DND-41 (cell line): Measurements from ENCODE around the gene GPR42.

ENCODE experiments used
- ATAC-seq: fragments of 200-7000 bp; cut with Tn5 transposase; 3 replicates; pipeline ENCODE4 v1.9.1; 2021; ENCODE audit warnings: low read depth; ENCODE audit not compliant: insufficient read depth
- DNase-seq: peaks from one replicate; pipeline ENCODE4 v3.0.0-alpha.2; 2020
- H2AFZ ChIP-seq: 2 replicates; pipeline ENCODE4 v1.6.0; 2012; ENCODE audit warnings: low read depth, low read length
- H3K27ac ChIP-seq: 2 replicates; pipeline ENCODE4 v1.5.1; 2012; ENCODE audit warnings: low read length, inconsistent platforms
- H3K27me3 ChIP-seq: fragments of 200-600 bp; sonication (generic); 2 replicates; pipeline ENCODE4 v1.6.0; 2012; ENCODE audit warnings: low read length, mild to moderate bottlenecking, inconsistent platforms; ENCODE audit not compliant: insufficient read depth, poor library complexity
- H3K36me3 ChIP-seq: 2 replicates; pipeline ENCODE4 v1.5.1; 2012; ENCODE audit warnings: low read length, inconsistent platforms; ENCODE audit not compliant: insufficient read depth
- H3K4me1 ChIP-seq: 2 replicates; pipeline ENCODE4 v1.5.1; 2012; ENCODE audit warnings: mild to moderate bottlenecking, low read length; ENCODE audit not compliant: insufficient read depth
- H3K4me2 ChIP-seq: 2 replicates; pipeline ENCODE4 v1.6.0; 2012; ENCODE audit warnings: mild to moderate bottlenecking, moderate library complexity, low read length, inconsistent platforms; ENCODE audit not compliant: insufficient read depth
- H3K4me3 ChIP-seq, 2 experiments: fragments of 200-600 bp in 1 of 2; shearing (Covaris generic) in 1 of 2; 2 replicates each; pipeline ENCODE4 v1.5.1; 2012 to 2016; ENCODE audit warnings: inconsistent platforms in 2 of 2, low read length in 2 of 2, mild to moderate bottlenecking in 2 of 2, low read depth in 1 of 2, moderate library complexity in 1 of 2
- H3K79me2 ChIP-seq: 2 replicates; pipeline ENCODE4 v1.6.0; 2012; ENCODE audit warnings: low read length, inconsistent platforms; ENCODE audit not compliant: insufficient read depth
- H3K9ac ChIP-seq: 2 replicates; pipeline ENCODE4 v1.6.0; 2012; ENCODE audit warnings: low read depth, mild to moderate bottlenecking, inconsistent platforms, low read length, moderate library complexity
- H3K9me3 ChIP-seq: 2 replicates; pipeline ENCODE4 v1.5.1; 2012; ENCODE audit warnings: low read length, moderate library complexity, mild to moderate bottlenecking, inconsistent platforms; ENCODE audit not compliant: insufficient read depth, severe bottlenecking
- H4K20me1 ChIP-seq: 2 replicates; pipeline ENCODE4 v1.6.0; 2012; ENCODE audit warnings: low read length; ENCODE audit not compliant: insufficient read depth
- EZH2 ChIP-seq: IDR thresholded peaks from 3 replicates; pipeline ENCODE4 v1.6.1; 2012; ENCODE audit warnings: borderline replicate concordance, low read depth, mild to moderate bottlenecking, moderate library complexity, low read length, inconsistent platforms; ENCODE audit not compliant: severe bottlenecking
- TF ChIP-seq, protein P1 (sequence below): IDR thresholded peaks from 2 replicates; pipeline ENCODE4 v1.5.1; 2012; ENCODE audit warnings: borderline replicate concordance, low read length, moderate library complexity, mild to moderate bottlenecking; ENCODE audit not compliant: poor library complexity, severe bottlenecking; ENCODE audit errors: extremely low read depth

GPR42 gene

DNA sequence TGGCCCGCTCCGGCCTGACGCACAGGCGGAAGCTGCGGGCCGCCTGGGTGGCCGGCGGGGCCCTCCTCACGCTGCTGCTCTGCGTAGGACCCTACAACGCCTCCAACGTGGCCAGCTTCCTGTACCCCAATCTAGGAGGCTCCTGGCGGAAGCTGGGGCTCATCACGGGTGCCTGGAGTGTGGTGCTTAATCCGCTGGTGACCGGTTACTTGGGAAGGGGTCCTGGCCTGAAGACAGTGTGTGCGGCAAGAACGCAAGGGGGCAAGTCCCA is 18.8 kb upstream of the GPR42 start:
- TF ChIP-seq, protein P1, sequence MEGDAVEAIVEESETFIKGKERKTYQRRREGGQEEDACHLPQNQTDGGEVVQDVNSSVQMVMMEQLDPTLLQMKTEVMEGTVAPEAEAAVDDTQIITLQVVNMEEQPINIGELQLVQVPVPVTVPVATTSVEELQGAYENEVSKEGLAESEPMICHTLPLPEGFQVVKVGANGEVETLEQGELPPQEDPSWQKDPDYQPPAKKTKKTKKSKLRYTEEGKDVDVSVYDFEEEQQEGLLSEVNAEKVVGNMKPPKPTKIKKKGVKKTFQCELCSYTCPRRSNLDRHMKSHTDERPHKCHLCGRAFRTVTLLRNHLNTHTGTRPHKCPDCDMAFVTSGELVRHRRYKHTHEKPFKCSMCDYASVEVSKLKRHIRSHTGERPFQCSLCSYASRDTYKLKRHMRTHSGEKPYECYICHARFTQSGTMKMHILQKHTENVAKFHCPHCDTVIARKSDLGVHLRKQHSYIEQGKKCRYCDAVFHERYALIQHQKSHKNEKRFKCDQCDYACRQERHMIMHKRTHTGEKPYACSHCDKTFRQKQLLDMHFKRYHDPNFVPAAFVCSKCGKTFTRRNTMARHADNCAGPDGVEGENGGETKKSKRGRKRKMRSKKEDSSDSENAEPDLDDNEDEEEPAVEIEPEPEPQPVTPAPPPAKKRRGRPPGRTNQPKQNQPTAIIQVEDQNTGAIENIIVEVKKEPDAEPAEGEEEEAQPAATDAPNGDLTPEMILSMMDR: no peak
- TF ChIP-seq EZH2: no peak
- Histone ChIP-seq H2AFZ (no peak overlapping the region), H3K36me3 (no peaks in the 10 kb centered on the region), H3K4me1 (peaks cover 10% of the 10 kb centered on the region), H3K27me3 (peaks cover 5% of the 10 kb centered on the region), H4K20me1 (no peaks in the 10 kb centered on the region), H3K27ac (no peak overlapping the region), H3K9ac (no peak overlapping the region), H3K4me2 (no peak overlapping the region), H3K4me3 (no peak overlapping the region), H3K9me3 (no peaks in the 10 kb centered on the region), H3K79me2 (no peaks in the 10 kb centered on the region)
- DNase-seq (no peak), ATAC-seq (no peak)

DNA sequence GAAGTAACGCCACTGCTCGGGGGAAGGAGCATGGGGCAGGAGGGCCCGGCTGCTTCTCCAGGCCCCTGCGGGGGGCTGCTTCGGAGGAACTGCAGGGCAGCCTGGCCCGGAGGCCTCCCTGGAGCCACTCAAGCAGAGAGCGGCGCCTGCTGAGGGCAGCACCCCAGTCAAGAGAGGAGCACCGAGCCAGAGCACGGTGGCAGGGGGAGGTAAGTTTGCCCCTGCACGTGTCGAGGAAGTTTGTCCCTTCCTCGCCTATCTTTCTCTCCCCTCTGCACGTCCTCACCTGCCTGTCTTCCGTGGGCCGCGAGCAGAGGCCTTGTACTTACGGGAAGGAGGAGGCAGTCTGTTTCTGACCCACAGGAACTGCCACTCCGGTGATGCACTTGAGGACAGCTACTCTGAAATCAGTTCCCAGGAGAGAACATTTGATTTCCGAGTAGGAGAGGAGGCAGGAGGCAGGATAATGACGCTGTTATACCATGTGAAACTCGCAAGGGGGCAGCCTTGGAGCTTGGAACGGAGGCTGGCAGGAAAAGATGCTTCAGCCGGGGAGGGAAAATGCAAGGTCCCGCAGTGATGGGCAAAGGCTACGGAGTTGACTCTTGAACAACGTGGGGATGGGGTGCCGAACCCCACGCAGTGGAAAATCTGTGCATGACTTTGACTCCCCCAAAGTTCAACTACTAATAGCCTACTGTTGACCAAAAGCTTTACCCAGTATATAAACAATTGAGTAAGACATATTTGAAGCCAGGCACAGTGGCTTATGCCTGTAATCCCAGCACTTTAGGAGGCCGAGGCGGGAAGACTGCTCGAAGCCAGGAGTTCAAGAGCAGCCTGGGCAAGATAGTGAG is 18.2 kb upstream of the GPR42 start:
- H3K27ac ChIP-seq: no peak overlapping the region
- ATAC-seq: peak; percentile 80
- H2AFZ ChIP-seq: no peak overlapping the region; the same call in 1 of the 2 replicates
- no peak overlapping the region for H3K4me3 ChIP-seq
- no peaks in the 10 kb centered on the region for H3K36me3 ChIP-seq
- H3K9me3 ChIP-seq: no peaks in the 10 kb centered on the region
- no peaks in the 10 kb centered on the region for H4K20me1 ChIP-seq
- no peak for TF ChIP-seq EZH2
- TF ChIP-seq, protein P1: peak; percentile 93
- no peak overlapping the region for H3K4me2 ChIP-seq
- no peak overlapping the region for H3K9ac ChIP-seq
- peak; percentile 61 for DNase-seq
- peaks cover under 1% of the 10 kb centered on the region for H3K27me3 ChIP-seq
- H3K4me1 ChIP-seq: peaks cover 4% of the 10 kb centered on the region
- no peaks in the 10 kb centered on the region for H3K79me2 ChIP-seq

DNA sequence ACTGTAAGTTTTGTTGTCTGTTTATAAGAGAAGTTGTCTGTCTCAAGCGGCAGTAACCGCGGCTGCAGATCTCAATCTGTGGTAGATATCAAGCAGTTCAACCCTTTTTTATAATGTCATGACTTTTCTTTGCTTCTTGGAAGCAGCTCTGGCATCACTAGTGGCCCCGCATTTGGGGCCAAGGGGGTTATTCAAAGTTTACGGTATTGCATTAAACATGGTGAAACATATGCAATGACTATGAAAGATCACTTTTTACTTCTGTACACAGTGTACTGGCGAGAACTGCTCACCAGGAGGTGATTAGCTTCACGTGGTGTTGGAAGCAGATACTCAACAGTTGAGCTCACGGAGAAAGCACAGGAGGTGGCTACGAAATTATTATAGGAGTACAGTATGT is 17.2 kb upstream of the GPR42 start:
- no peak for TF ChIP-seq EZH2
- TF ChIP-seq, protein P1: no peak
- ATAC-seq: no peak
- H3K9me3 ChIP-seq: no peaks in the 10 kb centered on the region

More for the DNA sequence above, 17.2 kb upstream of the GPR42 start:
- Histone ChIP-seq H3K4me2 (no peak overlapping the region), H2AFZ (no peak overlapping the region), H3K79me2 (no peaks in the 10 kb centered on the region), H3K36me3 (no peaks in the 10 kb centered on the region), H3K4me1 (no peaks in the 10 kb centered on the region), H3K9ac (no peak overlapping the region), H4K20me1 (no peaks in the 10 kb centered on the region), H3K27ac (no peak overlapping the region), H3K27me3 (no peaks in the 10 kb centered on the region), H3K4me3 (no peak overlapping the region)
- DNase-seq: no peak
